ENCODE data around the gene RXRB.
A peak's percentile ranks its signal among the peaks of the same experiment; 100 is the strongest.
"Not testable (repeated sequence)": the region's sequence is repeated elsewhere in the genome, so short reads cannot be mapped to it uniquely, and the experiment has no call there.

RXRB gene

DNA sequence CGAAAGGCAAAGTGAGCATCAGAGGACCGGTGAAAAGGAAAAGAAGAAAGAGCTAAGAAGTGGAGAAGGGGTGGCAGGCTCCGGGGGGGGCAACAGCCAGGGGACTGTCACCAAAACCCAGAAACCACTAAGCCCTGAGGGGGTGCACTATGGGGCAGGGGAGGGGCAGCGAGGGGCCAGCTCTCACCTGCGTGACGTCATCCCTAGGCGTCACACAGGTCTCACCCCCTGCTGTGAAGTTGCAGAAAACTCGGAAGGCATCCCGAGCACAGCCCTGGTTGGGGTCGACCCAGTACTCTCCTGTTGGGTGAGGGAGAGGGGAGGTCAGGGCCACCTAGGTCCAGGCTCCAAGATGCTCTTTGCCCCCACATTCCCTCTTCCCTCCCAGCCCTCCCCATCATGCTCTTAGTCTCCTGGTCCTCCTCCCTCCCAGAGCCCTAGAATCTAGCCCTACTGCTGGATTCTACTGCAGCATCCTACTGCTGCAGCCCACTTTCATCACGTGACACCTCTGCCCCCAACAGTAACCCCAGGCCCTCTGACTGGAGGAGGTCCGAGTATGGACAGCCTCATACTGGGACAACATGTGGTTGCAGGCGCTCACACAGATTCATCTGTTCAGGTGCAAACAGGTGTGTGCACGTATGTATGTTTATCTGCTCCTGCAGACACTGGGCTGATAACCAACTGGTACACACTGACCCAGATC lies 35.6 kb downstream of the RXRB start:
- DNase-seq (ENCODE audit: low read depth in 2 of 3, low spot score in 1 of 3), result no peak

DNA sequence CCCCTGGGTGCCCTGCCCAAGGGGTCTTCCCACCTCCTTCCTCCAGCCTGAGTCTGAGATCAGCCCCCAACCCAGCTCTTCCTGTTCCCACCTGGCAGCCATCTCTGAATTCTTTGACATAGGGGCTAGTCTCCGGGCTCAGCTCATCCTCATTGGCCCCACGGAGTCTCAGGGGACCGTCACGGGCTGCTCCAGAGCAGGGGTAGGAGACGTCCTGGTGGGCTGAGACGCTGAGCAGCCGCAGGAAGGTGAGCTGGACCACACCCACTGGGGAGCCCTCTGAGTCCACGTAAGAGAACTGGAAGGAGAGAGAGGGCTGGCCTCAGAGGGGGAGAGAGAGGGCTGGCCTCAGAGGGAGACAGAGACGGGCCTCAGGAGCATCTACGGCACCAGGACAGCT lies 36.3 kb downstream of the RXRB start:
- no peak for DNase-seq (ENCODE audit: low read depth in 2 of 3, low spot score in 1 of 3)

DNA sequence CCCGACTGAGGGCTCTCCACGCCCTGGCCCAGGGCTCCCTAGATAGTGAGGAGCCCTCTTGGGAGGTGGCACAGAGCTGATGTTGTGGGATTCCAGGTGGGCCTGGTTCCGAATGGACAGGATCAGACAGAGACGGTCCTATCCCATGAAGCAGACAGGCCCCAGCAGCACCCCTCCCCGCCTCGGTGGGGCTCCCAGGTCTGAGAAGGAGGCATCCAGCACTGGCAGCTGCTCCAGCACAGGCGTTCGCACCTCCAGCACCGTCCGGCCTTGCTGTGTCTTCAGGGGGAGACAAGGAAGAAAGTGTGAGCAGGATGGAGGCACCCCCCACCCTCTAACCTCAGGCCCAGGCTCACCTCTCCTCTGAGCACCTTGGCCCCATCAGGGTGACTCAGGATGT lies 36.9 kb downstream of the RXRB start:
- no peak for DNase-seq (ENCODE audit: low read depth in 2 of 3, low spot score in 1 of 3)

DNA sequence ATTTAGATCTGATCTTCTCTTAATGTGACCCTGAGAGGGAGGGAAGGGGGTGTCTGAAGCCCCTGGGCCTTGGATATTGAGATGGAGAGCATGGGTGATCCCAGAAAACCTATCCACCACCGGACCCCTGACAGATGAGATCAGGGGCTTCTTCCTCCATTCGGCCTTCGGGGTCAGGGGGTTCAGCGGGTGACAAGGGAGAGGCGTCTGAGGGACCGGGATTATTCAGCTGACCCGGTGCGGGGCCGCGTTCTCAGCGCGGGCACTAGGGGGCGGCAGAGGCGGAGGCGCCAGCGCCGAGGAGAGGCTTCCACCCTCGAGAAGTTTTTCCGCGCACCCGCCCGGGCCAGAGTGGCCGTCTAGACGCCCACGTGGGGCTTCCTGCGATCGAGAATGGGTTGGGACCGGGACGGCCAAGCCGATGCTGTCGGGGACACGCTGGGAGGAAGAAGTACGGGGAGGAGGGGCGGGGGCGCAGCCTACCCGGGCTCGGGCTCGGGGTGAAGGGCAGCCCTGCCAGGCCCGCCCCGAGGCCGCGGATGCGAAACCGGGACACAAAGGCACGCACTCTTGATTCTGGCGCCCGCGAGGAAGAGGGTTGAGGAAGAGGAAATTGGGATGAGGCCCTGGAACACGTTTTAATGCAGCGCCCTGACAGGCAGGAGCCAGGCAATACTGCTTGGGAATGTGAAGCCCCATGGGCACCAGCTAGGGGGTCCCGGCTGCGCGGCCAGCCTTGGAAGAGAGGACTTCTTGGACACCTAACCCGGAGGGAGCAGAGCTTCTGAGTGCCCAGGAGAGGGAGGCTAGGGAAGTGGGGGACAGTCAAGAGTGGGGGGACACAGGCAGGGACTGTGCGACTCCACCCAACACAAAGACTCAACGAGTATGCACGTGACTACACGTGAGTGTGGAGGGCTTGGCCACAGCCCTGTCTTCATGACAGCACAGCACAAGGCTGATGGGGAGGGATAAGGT lies 38.8 kb downstream of the RXRB start:
- peak; percentile 66 to 86 (median 81) for DNase-seq (ENCODE audit: low read depth in 2 of 3, low spot score in 1 of 3)

DNA sequence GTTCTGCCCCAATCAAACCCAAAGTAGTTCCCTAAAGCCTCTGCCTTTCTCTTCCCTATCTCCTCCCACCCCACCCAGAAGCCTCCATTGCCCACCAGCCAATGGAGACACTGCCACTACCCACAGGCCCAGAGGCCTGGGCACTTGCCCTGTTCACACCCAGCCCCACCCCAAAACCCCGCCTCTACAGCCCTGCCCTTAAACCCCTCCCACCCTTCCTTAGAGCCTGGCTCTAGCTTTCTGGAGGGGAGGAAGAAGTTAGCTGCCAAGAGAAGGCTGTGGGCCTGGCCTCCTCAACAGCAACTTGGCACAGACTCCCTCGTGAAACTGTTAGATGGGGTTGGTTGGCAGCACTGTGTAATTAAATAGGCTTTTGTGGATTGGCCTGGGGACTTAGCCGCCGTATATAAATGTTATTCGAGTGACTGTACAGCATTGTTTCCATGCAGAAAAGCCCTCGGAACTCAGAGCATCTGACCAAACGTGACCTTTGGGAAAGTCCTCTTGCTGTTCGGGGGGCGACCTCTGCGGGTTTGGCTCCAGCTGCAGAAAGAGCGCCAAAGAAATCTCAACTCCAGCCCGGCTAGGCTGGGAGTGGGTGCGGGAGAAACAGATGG lies 39.6 kb downstream of the RXRB start:
- DNase-seq (ENCODE audit: low read depth in 2 of 3, low spot score in 1 of 3), result no peak

DNA sequence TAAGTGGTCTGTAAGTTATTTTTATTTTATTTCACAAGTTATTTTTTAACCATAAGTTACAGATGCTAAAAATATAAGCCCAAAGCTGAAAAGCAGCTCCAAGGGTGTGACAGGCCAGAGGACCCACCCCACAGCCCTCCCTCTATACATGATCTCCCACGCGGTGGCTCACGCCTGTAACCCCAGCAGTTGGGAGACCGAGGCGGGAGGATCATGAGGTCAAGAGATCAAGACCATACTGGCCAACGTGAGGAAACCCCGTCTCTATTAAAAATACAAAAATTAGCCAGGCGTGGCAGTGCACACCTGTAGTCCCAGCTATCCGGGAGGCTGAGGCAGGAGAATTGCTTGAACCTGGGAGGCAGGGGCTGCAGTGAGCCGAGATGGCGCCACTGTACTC lies 40.4 kb downstream of the RXRB start:
- DNase-seq (ENCODE audit: low read depth in 2 of 3, low spot score in 1 of 3), result no peak

DNA sequence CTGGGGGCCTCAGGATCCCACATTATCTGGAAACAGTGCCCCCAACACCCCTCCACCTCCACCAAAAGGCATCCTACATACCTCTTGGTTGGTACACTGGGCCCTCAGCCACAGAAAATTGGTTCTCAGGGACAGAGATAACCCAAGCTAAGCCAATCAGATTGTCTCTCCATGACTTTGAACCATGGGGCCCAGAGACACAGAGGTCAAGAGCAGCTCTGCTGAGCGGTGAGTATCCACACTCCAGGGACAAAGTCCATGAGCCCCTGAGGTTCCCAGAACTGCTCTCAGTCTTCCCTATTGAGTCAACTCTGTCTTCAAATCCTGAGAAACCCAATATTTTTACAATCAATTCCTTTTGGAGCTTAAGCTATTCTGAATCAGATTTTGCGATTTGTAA lies 43.5 kb downstream of the RXRB start:
- DNase-seq (ENCODE audit: low read depth in 2 of 3, low spot score in 1 of 3), result no peak

DNA sequence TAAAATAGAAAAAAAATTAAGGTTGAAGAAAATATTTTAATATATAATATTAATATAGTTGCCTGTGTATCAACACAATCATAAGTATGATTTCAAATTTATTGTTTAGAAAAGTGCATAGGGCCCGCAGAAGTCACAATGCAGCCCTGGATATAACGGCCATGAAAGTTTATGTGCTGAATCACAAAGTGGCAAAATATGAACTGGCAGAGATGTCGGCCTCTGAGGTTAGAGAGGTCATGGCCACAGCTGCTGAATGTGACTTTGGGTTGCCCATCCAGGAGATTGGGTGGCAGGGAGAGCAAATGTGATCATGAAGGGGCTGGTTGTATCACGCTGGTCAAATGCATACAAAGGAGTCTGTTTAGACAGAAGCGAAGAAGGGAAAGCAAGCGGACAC lies 43.9 kb downstream of the RXRB start:
- DNase-seq (ENCODE audit: low read depth in 2 of 3, low spot score in 1 of 3), result no peak

DNA sequence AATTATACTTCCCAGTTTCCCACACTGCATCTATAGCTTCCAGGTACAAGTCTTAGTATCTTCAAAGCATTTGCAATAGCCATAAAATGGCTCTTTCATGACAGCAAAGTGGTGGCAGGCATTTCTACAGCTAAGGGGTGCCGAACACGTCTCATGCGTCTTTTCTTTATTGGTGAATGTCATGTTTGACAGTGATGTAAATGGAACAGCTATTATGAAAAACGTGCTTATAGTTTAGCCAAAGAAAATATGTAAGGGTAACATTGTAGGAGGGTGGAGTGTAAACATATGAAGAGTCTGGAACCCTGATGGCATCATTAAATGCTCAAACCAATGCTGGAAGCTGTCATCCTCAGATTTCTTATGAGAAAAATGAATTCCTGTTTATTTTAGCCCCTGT lies 46.1 kb downstream of the RXRB start:
- no peak for DNase-seq (ENCODE audit: low read depth in 2 of 3, low spot score in 1 of 3)

DNA sequence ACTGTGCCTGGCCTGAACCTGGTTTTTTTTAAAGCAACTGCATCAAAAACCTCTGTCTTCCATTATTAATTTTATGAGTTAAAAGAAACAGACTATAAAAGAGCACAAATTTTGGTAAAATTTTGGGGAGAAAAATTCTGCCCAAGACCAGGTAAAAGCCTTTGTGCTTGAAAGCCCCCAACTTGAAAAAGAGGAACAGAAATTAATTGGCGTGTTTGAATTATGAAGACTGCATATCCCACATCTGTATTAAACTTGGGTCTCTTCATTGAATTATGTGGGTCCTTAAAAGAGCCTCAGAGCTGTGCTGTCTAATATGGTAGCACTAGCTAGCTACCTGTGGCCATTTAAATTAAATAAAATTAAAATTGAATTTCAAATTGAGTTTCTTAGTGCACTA lies 49.4 kb downstream of the RXRB start:
- DNase-seq (ENCODE audit: low read depth in 2 of 3, low spot score in 1 of 3), result no peak

DNA sequence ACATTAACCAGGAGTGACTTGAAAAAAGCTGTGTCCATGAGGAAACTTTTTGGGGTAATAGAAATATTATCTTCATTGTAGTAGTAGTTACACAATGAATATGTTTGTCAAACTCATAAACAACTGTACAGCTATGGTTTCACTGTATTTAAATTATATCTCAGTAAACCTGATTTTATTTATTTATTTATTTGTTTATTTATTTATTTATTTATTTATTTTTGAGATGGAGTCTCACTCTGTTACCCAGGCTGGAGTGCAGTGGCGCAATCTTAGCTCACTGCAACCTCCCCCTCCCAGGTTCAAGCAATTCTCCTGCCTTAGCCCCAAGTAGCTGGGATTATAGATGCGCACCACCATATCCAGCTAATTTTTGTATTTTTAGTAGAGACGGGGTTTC lies 49.9 kb downstream of the RXRB start:
- DNase-seq (ENCODE audit: low read depth in 2 of 3, low spot score in 1 of 3), result not testable (repeated sequence)

DNA sequence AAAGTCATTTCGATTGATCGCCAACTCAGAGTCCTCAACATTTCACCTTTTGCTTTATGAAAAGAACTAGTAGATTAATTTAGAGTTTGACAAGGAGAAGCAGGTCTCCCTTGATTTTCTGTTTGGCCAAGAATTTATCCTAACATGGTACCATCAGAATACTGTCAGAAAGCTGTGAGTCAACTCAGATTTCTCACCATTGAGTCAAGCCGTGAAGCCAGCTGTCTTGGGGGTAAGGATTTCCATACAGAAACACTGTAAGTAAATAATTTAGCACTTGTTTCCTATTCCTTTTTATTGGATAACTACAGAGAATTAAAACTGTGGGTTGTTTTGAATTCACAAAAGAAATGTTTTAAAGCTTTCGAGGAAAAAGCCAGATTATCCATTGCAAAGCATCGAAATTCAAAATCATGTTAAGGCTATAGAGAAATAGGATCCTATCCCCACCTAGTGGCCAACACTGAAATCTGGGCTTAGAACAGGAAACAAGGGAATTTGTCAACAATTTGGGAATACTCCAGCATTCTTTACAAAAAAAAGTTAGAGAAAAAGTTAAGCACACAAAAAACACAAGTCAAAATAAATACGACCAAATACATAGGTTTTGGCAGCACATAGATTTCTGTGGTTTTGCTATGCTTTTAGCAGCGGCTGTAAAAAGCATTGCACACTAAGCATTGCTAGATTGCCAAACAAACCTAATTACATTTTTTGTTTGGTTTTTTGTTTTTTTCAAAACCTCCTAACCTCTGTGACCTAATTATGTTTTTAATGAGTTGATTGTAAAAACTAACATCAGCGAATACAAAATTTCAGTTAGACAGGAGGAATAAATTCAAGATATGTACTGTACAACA lies 52.4 kb downstream of the RXRB start:
- DNase-seq (ENCODE audit: low read depth in 2 of 3, low spot score in 1 of 3), result no peak

DNA sequence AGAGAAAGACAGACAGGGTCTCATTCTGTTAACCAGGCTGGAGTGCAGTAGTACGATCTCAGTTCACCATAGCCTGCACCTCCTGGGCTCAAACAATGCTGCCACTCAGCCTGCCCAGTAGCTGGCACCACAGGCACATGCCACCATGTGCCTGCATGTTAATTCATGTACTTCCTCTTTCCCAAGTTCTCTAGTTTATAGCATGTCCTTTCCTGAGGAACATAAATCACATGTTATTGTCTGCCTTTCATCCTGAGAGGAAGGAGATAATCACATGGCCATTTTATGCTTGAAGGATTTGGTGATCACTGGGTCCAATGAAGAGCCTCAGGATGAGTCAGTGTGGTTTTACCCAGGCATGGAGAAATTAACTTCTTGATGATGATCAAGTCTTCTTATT lies 56.1 kb downstream of the RXRB start:
- DNase-seq (ENCODE audit: low read depth in 2 of 3, low spot score in 1 of 3), result no peak

Measured in stimulated activated CD4-positive, alpha-beta T cell treated with anti-CD3 and anti-CD28 coated beads, Interleukin-12 subunit alpha, Interleukin-12 subunit beta, amount 100 ng/mL, for 48 hours (primary cell).